Sigmoid colon (tissue), 7 donors: ENCODE measurements around the gene NDRG4. TPM values are rescaled to one million over a fixed set of nuclear protein-coding genes. Genes with fewer than 3 reads are reported as not detected.
A peak's percentile ranks its signal among the peaks of the same experiment; 100 is the strongest.

Experiments used
- DNase-seq: peaks from one replicate; pipeline ENCODE4 v3.0.0-alpha.2; 2019
- H3K27ac ChIP-seq, 4 donors: fragments of 200-600 bp; sonication (generic); one replicate each; pipeline ENCODE4 v1.5.1; 2016 to 2019; ENCODE audit warnings: mild to moderate bottlenecking in 1 of 4
- H3K27me3 ChIP-seq, 3 donors: fragments of 200-600 bp; sonication (generic); one replicate each; pipeline ENCODE4 v1.5.1; 2019; ENCODE audit warnings: mild to moderate bottlenecking in 1 of 3
- H3K36me3 ChIP-seq, 4 donors: fragments of 200-600 bp; sonication (generic); one replicate each; pipeline ENCODE4 v1.5.1; 2016 to 2019
- H3K4me1 ChIP-seq, 4 donors: fragments of 200-600 bp; sonication (generic); one replicate each; pipeline ENCODE4 v1.5.1; 2017 to 2019
- H3K4me3 ChIP-seq, 4 donors: fragments of 200-600 bp; sonication (generic); one replicate each; pipeline ENCODE4 v1.5.1; 2017 to 2019; ENCODE audit warnings: mild to moderate bottlenecking in 2 of 4, moderate library complexity in 1 of 4
- H3K9me3 ChIP-seq, 4 donors: fragments of 200-600 bp in 3 of 4; sonication (generic) in 3 of 4; one replicate each; pipeline versions ENCODE4 v1.5.1 to v1.6.1; 2013 to 2019
- CTCF ChIP-seq, 4 experiments: fragments of 450-650 bp in 3 of 4; fragments of 200-600 bp in 1 of 4; IDR thresholded peaks; one replicate each; pipeline ENCODE4 v1.5.1; 2016 to 2019; ENCODE audit warnings: antibody characterized with exemption in 4 of 4, mild to moderate bottlenecking in 3 of 4, moderate library complexity in 2 of 4
- EP300 ChIP-seq, 4 donors: sonication (generic); formaldehyde crosslinking; IDR thresholded peaks; one replicate each; pipeline ENCODE4 v1.6.1; 2017; ENCODE audit warnings: antibody characterized with exemption in 4 of 4
- POLR2A ChIP-seq, 2 donors: fragments of 450-650 bp; IDR thresholded peaks; one replicate each; pipeline ENCODE4 v1.6.1; 2016; ENCODE audit warnings: antibody characterized with exemption in 2 of 2, mild to moderate bottlenecking in 2 of 2, moderate library complexity in 2 of 2
- POLR2AphosphoS5 ChIP-seq, 4 donors: sonication (generic); formaldehyde crosslinking; IDR thresholded peaks; one replicate each; pipeline ENCODE4 v1.6.1; 2017; ENCODE audit warnings: antibody characterized with exemption in 4 of 4
- WGBS, 2 donors: extraction: QIAGEN DNeasy Blood & Tissue Kit; methylation state at CpG; one replicate each; pipeline ENCODE4 v1.1.7; 2013; 5-methylcytosine and 5-hydroxymethylcytosine counted together
- intact Hi-C: fragments of 100-400 bp; cut with DNase I; formaldehyde crosslinking; loops from one replicate; pipeline ENCODE4 v1.15.1; 2023
- polyA plus RNA-seq, 3 donors: library from polyadenylated mRNA; stranded (reverse); fragments of 200-250 nt; gene quantifications; one replicate each; pipeline ENCODE4 v1.2.3, GENCODE V29; 2013
- total RNA-seq, 4 donors: library from RNA; depleted of rRNA; stranded (reverse); fragments of >200 nt; gene quantifications; one replicate each; pipeline ENCODE4 v1.1.0, GENCODE V29; 2016
- donor health status: healthy with polysubstance abuse.
- donor health status: Bipolar disorder and iron deficiency.
- donor health status: healthy.

Gene NDRG4, protein sequence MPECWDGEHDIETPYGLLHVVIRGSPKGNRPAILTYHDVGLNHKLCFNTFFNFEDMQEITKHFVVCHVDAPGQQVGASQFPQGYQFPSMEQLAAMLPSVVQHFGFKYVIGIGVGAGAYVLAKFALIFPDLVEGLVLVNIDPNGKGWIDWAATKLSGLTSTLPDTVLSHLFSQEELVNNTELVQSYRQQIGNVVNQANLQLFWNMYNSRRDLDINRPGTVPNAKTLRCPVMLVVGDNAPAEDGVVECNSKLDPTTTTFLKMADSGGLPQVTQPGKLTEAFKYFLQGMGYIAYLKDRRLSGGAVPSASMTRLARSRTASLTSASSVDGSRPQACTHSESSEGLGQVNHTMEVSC
- total RNA-seq (10 to 100 TPM in 3 of 4 donors, 1 to 10 TPM in 1; 6.4 to 21.0 (median 16.8) TPM), polyA plus RNA-seq (10 to 100 TPM in 1 of 3 donors, 1 to 10 TPM in 2; 3.6 to 17.3 (median 9.4) TPM)

GRCh38 chr16:58499615-58500351, at the start of gene NDRG4:
TSS of gene NDRG4 (plus strand) at chr16:58500143. CDS start at chr16:58500249, 106 bp downstream.
- Histone ChIP-seq H3K4me1 (peaks cover 0 to 28% (median 20%) of the 10 kb centered on the region in 4 donors), H3K4me3 (peak within 1 kb of the TSS in 3 of 4 donors; percentile 14 to 32 (median 27)), H3K9me3 (no peaks in the 10 kb centered on the region), H3K27me3 (peaks cover 17 to 49% (median 38%) of the 10 kb centered on the region in 3 donors), H3K36me3 (no peaks in the 10 kb centered on the region), H3K27ac (no peak within 1 kb of the TSS)
- intact Hi-C loops, result no loop called here
- 19 to 38% methylated on average over 24 of the region's 24 CpGs for WGBS, 2 donors
- TF ChIP-seq POLR2AphosphoS5 (IDR thresholded peaks at IDR 0.05) (no peak), EP300 (IDR thresholded peaks at IDR 0.05) (no peak), POLR2A (IDR thresholded peaks at IDR 0.05) (no peak), CTCF (IDR thresholded peaks at IDR 0.05) (no peak)
- peak; percentile 75 for DNase-seq

- H3K27ac ChIP-seq, result no peak overlapping the region
- peaks cover 0 to 3% (median 0%) of the 10 kb centered on the region in 3 donors for H3K27me3 ChIP-seq
- TF ChIP-seq CTCF (IDR thresholded peaks at IDR 0.05), result no peak
- TF ChIP-seq POLR2A (IDR thresholded peaks at IDR 0.05), result no peak
- TF ChIP-seq EP300 (IDR thresholded peaks at IDR 0.05), result no peak
- no peak for TF ChIP-seq POLR2AphosphoS5 (IDR thresholded peaks at IDR 0.05)
- H3K36me3 ChIP-seq, result no peaks in the 10 kb centered on the region
- intact Hi-C loops, result no loop called here
- no peak for DNase-seq
- WGBS, 2 donors, result 76 to 90% methylated on average over 7 of the region's 7 CpGs
- H3K4me3 ChIP-seq, result no peak overlapping the region
- H3K9me3 ChIP-seq, result no peaks in the 10 kb centered on the region
- no peaks in the 10 kb centered on the region for H3K4me1 ChIP-seq
These were observed 49.4 kb upstream of the NDRG4 start for GRCh38 chr16:58450590-58450989.

DNA sequence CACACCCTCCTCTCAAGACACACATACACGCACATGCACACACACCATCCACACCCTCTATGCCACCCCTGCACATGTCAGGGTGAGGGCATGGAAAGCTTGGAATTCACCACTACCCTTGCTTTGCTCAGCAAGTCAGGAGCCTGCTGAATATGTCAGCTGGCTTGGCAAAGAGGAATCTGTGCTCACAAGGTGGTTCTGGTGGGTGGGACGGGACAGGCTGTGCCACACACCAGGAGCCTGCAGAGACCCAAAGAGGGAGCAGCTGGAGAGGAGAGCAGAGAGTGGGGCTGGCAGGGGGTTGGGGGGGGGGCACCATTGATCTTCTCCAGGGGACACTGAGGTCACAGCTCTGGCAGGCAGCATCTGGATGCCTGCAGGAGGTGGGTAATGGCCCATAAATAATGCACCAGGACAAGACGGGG, 48.7 kb upstream of the NDRG4 start:
- 72 to 77% methylated on average over 3 of the region's 3 CpGs for WGBS, 2 donors
- Histone ChIP-seq H3K4me1 (no peaks in the 10 kb centered on the region), H3K9me3 (no peaks in the 10 kb centered on the region), H3K36me3 (no peaks in the 10 kb centered on the region), H3K4me3 (no peak overlapping the region), H3K27me3 (peaks cover 0 to 3% (median 0%) of the 10 kb centered on the region in 3 donors), H3K27ac (no peak overlapping the region)
- TF ChIP-seq POLR2AphosphoS5 (IDR thresholded peaks at IDR 0.05), result no peak
- TF ChIP-seq POLR2A (IDR thresholded peaks at IDR 0.05), result no peak
- TF ChIP-seq CTCF (IDR thresholded peaks at IDR 0.05), result no peak
- no peak for TF ChIP-seq EP300 (IDR thresholded peaks at IDR 0.05)
- DNase-seq, result no peak
- intact Hi-C loops, result no loop called here

DNA sequence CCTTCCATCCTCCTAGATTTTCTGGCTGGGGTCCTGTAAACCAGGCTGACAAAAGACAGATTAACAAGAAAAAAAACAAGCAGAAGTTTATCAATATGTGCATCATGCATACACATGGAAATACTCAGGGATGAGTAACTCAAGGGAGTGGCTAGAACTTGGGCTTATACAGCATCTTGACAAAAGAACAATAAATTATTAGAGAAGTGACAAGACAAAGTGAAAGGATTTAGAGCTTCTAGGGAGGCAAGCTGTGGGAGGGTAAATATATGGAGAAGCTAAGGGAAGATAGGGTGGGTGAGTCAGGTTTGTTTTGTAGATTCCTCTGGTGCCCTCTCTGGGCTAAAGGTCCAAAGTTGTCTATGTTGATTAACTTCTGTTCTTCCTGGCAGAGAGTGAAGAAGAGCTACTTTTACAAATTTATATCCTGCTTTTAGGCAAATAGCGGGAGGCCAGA, 48.0 kb upstream of the NDRG4 start:
- Histone ChIP-seq H3K36me3 (no peaks in the 10 kb centered on the region), H3K4me3 (no peak overlapping the region), H3K9me3 (no peaks in the 10 kb centered on the region), H3K27me3 (peaks cover 0 to 3% (median 0%) of the 10 kb centered on the region in 3 donors), H3K27ac (no peak overlapping the region), H3K4me1 (no peaks in the 10 kb centered on the region)
- TF ChIP-seq POLR2A (IDR thresholded peaks at IDR 0.05) (no peak), EP300 (IDR thresholded peaks at IDR 0.05) (no peak), POLR2AphosphoS5 (IDR thresholded peaks at IDR 0.05) (no peak), CTCF (IDR thresholded peaks at IDR 0.05) (no peak)
- 81 to 84% methylated on average over 1 of the region's 1 CpG for WGBS, 2 donors
- intact Hi-C loops, result no loop called here
- no peak for DNase-seq
